HCT116 (cell line): ENCODE measurements around the gene HSD3B2. TPM values are rescaled to one million over a fixed set of nuclear protein-coding genes. Genes with fewer than 3 reads are reported as not detected.

Experiments used
- ATAC-seq: fragments of 200-7000 bp; cut with Tn5 transposase; 2 replicates; pipeline ENCODE4 v1.9.1; 2020; ENCODE audit warnings: mild to moderate bottlenecking, moderate library complexity
- BruUV-seq: library from RNA; stranded (reverse); fragments of 400-500 nt; replicated peaks from 2 replicates; lab custom pipeline; 2021; lab: Mats Ljungman, UMichigan
- CTCF ChIA-PET: fragments of 300-600 bp; sonication (Branson Sonifier 250); formaldehyde crosslinking; loops from one replicate; lab custom pipeline; 2021; ENCODE audit warnings: antibody characterized with exemption; lab: Charles Lee
- POLR2A ChIA-PET: fragments of 300-600, 350-600 bp; sonication (Branson Sonifier 250); formaldehyde crosslinking; loops from one replicate; lab custom pipeline; 2021; ENCODE audit warnings: antibody characterized with exemption; lab: Charles Lee
- RAD21 ChIA-PET, 2 experiments: fragments of 300-600 bp; sonication (Branson Sonifier 250); formaldehyde crosslinking; loops; one replicate each; lab custom pipeline; 2023; ENCODE audit warnings: low total read pairs in 2 of 2; ENCODE audit not compliant: uncharacterized antibody in 2 of 2, unreplicated experiment in 2 of 2, low non-redundant PET in 1 of 2; lab: Charles Lee
- DNase-seq: peaks from one replicate; pipeline ENCODE4 v3.0.0-alpha.2; 2010; ENCODE audit warnings: low read depth, low spot score
- H2AFZ ChIP-seq: fragments of 200-600 bp; shearing (Covaris generic), sonication (generic); 2 replicates; pipeline ENCODE4 v1.6.1; 2017; ENCODE audit warnings: low read depth, mixed run types, mixed read lengths, antibody characterized with exemption, low read length; ENCODE audit not compliant: poor library complexity, severe bottlenecking
- H3K27ac ChIP-seq: 2 replicates; pipeline ENCODE4 v1.5.1; 2012; ENCODE audit warnings: low read depth, low read length
- H3K27me3 ChIP-seq: fragments of 200-600 bp; sonication (generic); 2 replicates; pipeline ENCODE4 v1.6.1; 2016; ENCODE audit warnings: mixed run types, low read length, mixed read lengths; ENCODE audit not compliant: insufficient read depth
- H3K36me3 ChIP-seq, 2 experiments: fragments of 200-500 bp in 1 of 2; fragments of 200-600 bp in 1 of 2; sonication (Bioruptor generic) in 1 of 2; sonication (generic) in 1 of 2; 2 replicates each; pipeline versions ENCODE4 v1.5.1 to v1.6.1; 2014 to 2016; ENCODE audit warnings: low read length in 2 of 2, inconsistent platforms in 1 of 2, mixed read lengths in 1 of 2, mixed run types in 1 of 2; ENCODE audit not compliant: insufficient read depth in 2 of 2, control insufficient read depth in 1 of 2
- H3K4me1 ChIP-seq, 2 experiments: fragments of 200-600 bp in 1 of 2; sonication (generic) in 1 of 2; 2 replicates each; pipeline versions ENCODE4 v1.5.1 to v1.6.1; 2012 to 2017; ENCODE audit warnings: low read length in 2 of 2, inconsistent platforms in 1 of 2, mild to moderate bottlenecking in 1 of 2, mixed read lengths in 1 of 2, mixed run types in 1 of 2, moderate library complexity in 1 of 2; ENCODE audit not compliant: insufficient read depth in 2 of 2, control insufficient read depth in 1 of 2
- H3K4me2 ChIP-seq: fragments of 200-600 bp; sonication (generic); 2 replicates; pipeline ENCODE4 v1.6.1; 2017; ENCODE audit warnings: mixed run types, low read length, mixed read lengths
- H3K4me3 ChIP-seq, 2 experiments: fragments of 200-600 bp in 1 of 2; sonication (generic) in 1 of 2; replicated peaks in 1 of 2; 2 replicates each; pipeline ENCODE4 v1.5.1; 2011 to 2016; ENCODE audit warnings: low read length in 2 of 2, control low read depth in 1 of 2, low read depth in 1 of 2, mild to moderate bottlenecking in 1 of 2, mixed read lengths in 1 of 2, mixed run types in 1 of 2
- H3K79me2 ChIP-seq: fragments of 200-600 bp; sonication (generic); 2 replicates; pipeline ENCODE4 v1.6.1; 2017; ENCODE audit warnings: mild to moderate bottlenecking, mixed run types, low read length, moderate library complexity, mixed read lengths; ENCODE audit not compliant: insufficient read depth
- H3K9ac ChIP-seq: fragments of 200-600 bp; sonication (generic); 2 replicates; pipeline ENCODE4 v1.6.1; 2016; ENCODE audit warnings: low read length, mixed read lengths
- H3K9me2 ChIP-seq: fragments of 200-600 bp; sonication (generic), shearing (Covaris generic); 2 replicates; pipeline ENCODE4 v1.6.1; 2017; ENCODE audit warnings: mixed run types, mild to moderate bottlenecking, moderate library complexity; ENCODE audit not compliant: insufficient read depth
- H3K9me3 ChIP-seq, 2 experiments: fragments of 200-500 bp in 1 of 2; fragments of 200-600 bp in 1 of 2; sonication (Bioruptor generic) in 1 of 2; sonication (generic) in 1 of 2; 2 replicates each; pipeline ENCODE4 v1.6.1; 2014 to 2017; ENCODE audit warnings: low read length in 2 of 2, mixed read lengths in 2 of 2, inconsistent platforms in 1 of 2, low read depth in 1 of 2, mild to moderate bottlenecking in 1 of 2, mixed run types in 1 of 2, moderate library complexity in 1 of 2; ENCODE audit not compliant: control insufficient read depth in 1 of 2, insufficient read depth in 1 of 2
- H4K20me1 ChIP-seq: fragments of 200-600 bp; sonication (generic), shearing (Covaris generic); 2 replicates; pipeline ENCODE4 v1.6.1; 2017; ENCODE audit warnings: mixed run types, mild to moderate bottlenecking, moderate library complexity; ENCODE audit not compliant: insufficient read depth
- ELF1 ChIP-seq: IDR thresholded peaks from 2 replicates; pipeline ENCODE4 v1.6.1; 2012; ENCODE audit warnings: low read depth, borderline replicate concordance
- EZH2 ChIP-seq: fragments of 200-600 bp; sonication (generic); IDR thresholded peaks from 2 replicates; pipeline ENCODE4 v1.6.1; 2017; ENCODE audit warnings: antibody characterized with exemption, mixed run types
- EZH2phosphoT487 ChIP-seq: fragments of 200-600 bp; IDR thresholded peaks from 2 replicates; pipeline ENCODE4 v1.6.1; 2018; ENCODE audit warnings: antibody characterized with exemption, borderline replicate concordance
- FOSL1 ChIP-seq: IDR thresholded peaks from 2 replicates; pipeline ENCODE4 v1.6.1; 2012; ENCODE audit warnings: low read depth
- JUND ChIP-seq: IDR thresholded peaks from 2 replicates; pipeline ENCODE4 v1.6.1; 2012
- POLR2AphosphoS5 ChIP-seq: IDR thresholded peaks from 2 replicates; pipeline ENCODE4 v1.6.1; 2011; ENCODE audit warnings: mild to moderate bottlenecking, low read depth, low read length, moderate library complexity
- RAD21 ChIP-seq: IDR thresholded peaks from 2 replicates; pipeline ENCODE4 v1.6.1; 2012; ENCODE audit warnings: low read depth, mild to moderate bottlenecking
- SRF ChIP-seq: IDR thresholded peaks from 2 replicates; pipeline ENCODE4 v1.6.1; 2012; ENCODE audit warnings: low read depth
- TCF7L2 ChIP-seq: IDR thresholded peaks from 2 replicates; pipeline ENCODE4 v1.7.0; 2011; ENCODE audit warnings: borderline replicate concordance, inconsistent platforms; ENCODE audit not compliant: insufficient read depth, insufficient read length; ENCODE audit errors: extremely low read depth
- YY1 ChIP-seq: IDR thresholded peaks from 2 replicates; pipeline ENCODE4 v1.6.1; 2011; ENCODE audit warnings: low read length, low read depth, moderate library complexity, mild to moderate bottlenecking; ENCODE audit not compliant: insufficient replicate concordance; ENCODE audit errors: extremely low read depth
- ZFX ChIP-seq: fragments of 450-650 bp; IDR thresholded peaks from 2 replicates; pipeline ENCODE4 v1.6.1; 2017
- ZNF274 ChIP-seq: fragments of 200-500 bp; sonication (Bioruptor generic); IDR thresholded peaks from 2 replicates; pipeline ENCODE4 v1.6.1; 2014; ENCODE audit warnings: mild to moderate bottlenecking, low read depth, low read length, inconsistent platforms
- intact Hi-C: fragments of 100-400 bp; cut with micrococcal nuclease; formaldehyde crosslinking; loops from 2 replicates; pipeline ENCODE4 v1.10.0; 2022
- total RNA-seq: library from RNA; stranded (reverse); gene quantifications from one replicate; pipeline ENCODE4 v1.2.1, GENCODE V29; 2021; ENCODE audit not compliant: unreplicated experiment
- TF ChIP-seq, protein P1 (sequence below): IDR thresholded peaks from 2 replicates; pipeline ENCODE4 v1.6.1; 2012
- TF ChIP-seq, protein P2 (sequence below), 3 experiments: fragments of 200-600 bp in 1 of 3; sonication (generic) in 1 of 3; IDR thresholded peaks in 2 of 3; conservative IDR thresholded peaks in 1 of 3; 2 replicates each; pipeline ENCODE4 v1.5.1; 2012 to 2017; ENCODE audit warnings: low read depth in 2 of 3, low read length in 2 of 3, antibody characterized with exemption in 1 of 3, borderline replicate concordance in 1 of 3, control low read depth in 1 of 3, mild to moderate bottlenecking in 1 of 3, mixed read lengths in 1 of 3, mixed run types in 1 of 3, moderate library complexity in 1 of 3; ENCODE audit not compliant: insufficient read depth in 1 of 3
- TF ChIP-seq, protein P3 (sequence below): IDR thresholded peaks from 2 replicates; pipeline ENCODE4 v1.6.1; 2012; ENCODE audit warnings: low read depth
- TF ChIP-seq, protein P4 (sequence below): IDR thresholded peaks from 2 replicates; pipeline ENCODE4 v1.6.1; 2012

Gene HSD3B2
- total RNA-seq, 1 experiment from 2014 or later: 1.4 TPM

DNA sequence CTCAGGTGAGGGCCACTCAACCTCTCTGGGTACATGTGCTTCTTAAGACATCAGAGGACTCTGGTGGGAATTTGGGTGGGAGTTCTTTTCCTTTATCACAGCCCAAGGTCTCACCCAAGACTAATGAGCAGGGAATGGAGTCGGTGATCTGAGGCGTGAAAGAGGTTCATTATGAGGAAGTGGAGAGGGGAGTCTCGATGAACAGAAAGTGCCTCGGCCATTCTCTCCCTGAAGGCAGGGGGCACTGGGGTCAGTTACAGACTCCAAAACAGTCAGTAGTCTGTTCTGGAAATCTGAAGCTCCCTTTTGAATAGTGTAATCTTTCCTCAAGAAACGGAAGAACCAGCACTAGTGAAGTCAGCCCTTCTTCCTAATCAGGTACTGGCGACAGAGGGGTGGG is 36.2 kb downstream of the HSD3B2 start:
- DNase-seq (no peak), ATAC-seq (no peak)
- H3K9me2 ChIP-seq: no peaks in the 10 kb centered on the region
- H3K27me3 ChIP-seq: peaks cover 5% of the 10 kb centered on the region; the same call in 1 of the 2 replicates
- intact Hi-C loops: no loop called here
- no peaks in the 10 kb centered on the region for H3K79me2 ChIP-seq
- ChIA-PET CTCF (no interaction called here), RAD21 (no interaction called here), POLR2A (no interaction called here)
- no peak overlapping the region for H3K27ac ChIP-seq
- no peak overlapping the region for H3K4me3 ChIP-seq
- H3K36me3 ChIP-seq: no peaks in the 10 kb centered on the region
- BruUV-seq: no TSS peak
- H3K9me3 ChIP-seq: no peaks in the 10 kb centered on the region
- H3K4me1 ChIP-seq: no peaks in the 10 kb centered on the region
- H3K9ac ChIP-seq: no peak overlapping the region
- no peak for TF ChIP-seq ZNF274
- TF ChIP-seq, protein P1, sequence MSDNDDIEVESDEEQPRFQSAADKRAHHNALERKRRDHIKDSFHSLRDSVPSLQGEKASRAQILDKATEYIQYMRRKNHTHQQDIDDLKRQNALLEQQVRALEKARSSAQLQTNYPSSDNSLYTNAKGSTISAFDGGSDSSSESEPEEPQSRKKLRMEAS: no peak
- TF ChIP-seq SRF: no peak
- TF ChIP-seq ZFX: no peak
- no peak for TF ChIP-seq EZH2phosphoT487
- TF ChIP-seq, protein P2, sequence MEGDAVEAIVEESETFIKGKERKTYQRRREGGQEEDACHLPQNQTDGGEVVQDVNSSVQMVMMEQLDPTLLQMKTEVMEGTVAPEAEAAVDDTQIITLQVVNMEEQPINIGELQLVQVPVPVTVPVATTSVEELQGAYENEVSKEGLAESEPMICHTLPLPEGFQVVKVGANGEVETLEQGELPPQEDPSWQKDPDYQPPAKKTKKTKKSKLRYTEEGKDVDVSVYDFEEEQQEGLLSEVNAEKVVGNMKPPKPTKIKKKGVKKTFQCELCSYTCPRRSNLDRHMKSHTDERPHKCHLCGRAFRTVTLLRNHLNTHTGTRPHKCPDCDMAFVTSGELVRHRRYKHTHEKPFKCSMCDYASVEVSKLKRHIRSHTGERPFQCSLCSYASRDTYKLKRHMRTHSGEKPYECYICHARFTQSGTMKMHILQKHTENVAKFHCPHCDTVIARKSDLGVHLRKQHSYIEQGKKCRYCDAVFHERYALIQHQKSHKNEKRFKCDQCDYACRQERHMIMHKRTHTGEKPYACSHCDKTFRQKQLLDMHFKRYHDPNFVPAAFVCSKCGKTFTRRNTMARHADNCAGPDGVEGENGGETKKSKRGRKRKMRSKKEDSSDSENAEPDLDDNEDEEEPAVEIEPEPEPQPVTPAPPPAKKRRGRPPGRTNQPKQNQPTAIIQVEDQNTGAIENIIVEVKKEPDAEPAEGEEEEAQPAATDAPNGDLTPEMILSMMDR (IDR thresholded peaks at IDR 0.05 in 2 of 3, conservative IDR thresholded peaks at IDR 0.05 in 1 of 3; ENCODE audit: borderline replicate concordance in 1 of 3, insufficient read depth in 1 of 3, low read depth in 2 of 3, low read length in 2 of 3): no peak
- TF ChIP-seq YY1: no peak
- no peak for TF ChIP-seq ELF1
- no peak for TF ChIP-seq TCF7L2
- no peak for TF ChIP-seq POLR2AphosphoS5
- TF ChIP-seq, protein P3, sequence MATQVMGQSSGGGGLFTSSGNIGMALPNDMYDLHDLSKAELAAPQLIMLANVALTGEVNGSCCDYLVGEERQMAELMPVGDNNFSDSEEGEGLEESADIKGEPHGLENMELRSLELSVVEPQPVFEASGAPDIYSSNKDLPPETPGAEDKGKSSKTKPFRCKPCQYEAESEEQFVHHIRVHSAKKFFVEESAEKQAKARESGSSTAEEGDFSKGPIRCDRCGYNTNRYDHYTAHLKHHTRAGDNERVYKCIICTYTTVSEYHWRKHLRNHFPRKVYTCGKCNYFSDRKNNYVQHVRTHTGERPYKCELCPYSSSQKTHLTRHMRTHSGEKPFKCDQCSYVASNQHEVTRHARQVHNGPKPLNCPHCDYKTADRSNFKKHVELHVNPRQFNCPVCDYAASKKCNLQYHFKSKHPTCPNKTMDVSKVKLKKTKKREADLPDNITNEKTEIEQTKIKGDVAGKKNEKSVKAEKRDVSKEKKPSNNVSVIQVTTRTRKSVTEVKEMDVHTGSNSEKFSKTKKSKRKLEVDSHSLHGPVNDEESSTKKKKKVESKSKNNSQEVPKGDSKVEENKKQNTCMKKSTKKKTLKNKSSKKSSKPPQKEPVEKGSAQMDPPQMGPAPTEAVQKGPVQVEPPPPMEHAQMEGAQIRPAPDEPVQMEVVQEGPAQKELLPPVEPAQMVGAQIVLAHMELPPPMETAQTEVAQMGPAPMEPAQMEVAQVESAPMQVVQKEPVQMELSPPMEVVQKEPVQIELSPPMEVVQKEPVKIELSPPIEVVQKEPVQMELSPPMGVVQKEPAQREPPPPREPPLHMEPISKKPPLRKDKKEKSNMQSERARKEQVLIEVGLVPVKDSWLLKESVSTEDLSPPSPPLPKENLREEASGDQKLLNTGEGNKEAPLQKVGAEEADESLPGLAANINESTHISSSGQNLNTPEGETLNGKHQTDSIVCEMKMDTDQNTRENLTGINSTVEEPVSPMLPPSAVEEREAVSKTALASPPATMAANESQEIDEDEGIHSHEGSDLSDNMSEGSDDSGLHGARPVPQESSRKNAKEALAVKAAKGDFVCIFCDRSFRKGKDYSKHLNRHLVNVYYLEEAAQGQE: no peak
- TF ChIP-seq, protein P4, sequence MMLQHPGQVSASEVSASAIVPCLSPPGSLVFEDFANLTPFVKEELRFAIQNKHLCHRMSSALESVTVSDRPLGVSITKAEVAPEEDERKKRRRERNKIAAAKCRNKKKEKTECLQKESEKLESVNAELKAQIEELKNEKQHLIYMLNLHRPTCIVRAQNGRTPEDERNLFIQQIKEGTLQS: no peak
- no peak for TF ChIP-seq RAD21
- TF ChIP-seq FOSL1: no peak
- TF ChIP-seq JUND: no peak
- no peak for TF ChIP-seq EZH2
- H3K4me2 ChIP-seq: no peak overlapping the region
- H4K20me1 ChIP-seq: no peaks in the 10 kb centered on the region
- H2AFZ ChIP-seq: no peak overlapping the region
